SU-DHL-6 (cell line): Measurements from ENCODE around the gene ARMS2.

ENCODE experiments used
- CTCF ChIP-seq: fragments of 200-600 bp; sonication (generic); IDR thresholded peaks from one replicate; pipeline ENCODE4 v1.5.1; 2017; ENCODE audit warnings: antibody characterized with exemption, mild to moderate bottlenecking, low read length, moderate library complexity; ENCODE audit not compliant: insufficient read depth, poor library complexity, severe bottlenecking
- EZH2phosphoT487 ChIP-seq: fragments of 200-600 bp; sonication (generic), shearing (Covaris generic); conservative IDR thresholded peaks from 2 replicates; pipeline ENCODE4 v1.6.1; 2018; ENCODE audit warnings: mild to moderate bottlenecking, antibody characterized with exemption, low read length, moderate library complexity, mixed read lengths

GRCh38 chr10:122486406-122487080 lies 32.1 kb downstream of the ARMS2 start:
- TF ChIP-seq CTCF (no peak), EZH2phosphoT487 (no peak)
